Sigmoid colon (tissue), 7 donors: ENCODE results near the gene SLC16A8. TPM values are rescaled to one million over a fixed set of nuclear protein-coding genes. Genes with fewer than 3 reads are reported as not detected.
A peak's percentile ranks its signal among the peaks of the same experiment; 100 is the strongest.

Experiments used
- DNase-seq: peaks from one replicate; pipeline ENCODE4 v3.0.0-alpha.2; 2019
- H3K27ac ChIP-seq, 4 donors: fragments of 200-600 bp; sonication (generic); one replicate each; pipeline ENCODE4 v1.5.1; 2016 to 2019; ENCODE audit warnings: mild to moderate bottlenecking in 1 of 4
- H3K27me3 ChIP-seq, 3 donors: fragments of 200-600 bp; sonication (generic); one replicate each; pipeline ENCODE4 v1.5.1; 2019; ENCODE audit warnings: mild to moderate bottlenecking in 1 of 3
- H3K36me3 ChIP-seq, 4 donors: fragments of 200-600 bp; sonication (generic); one replicate each; pipeline ENCODE4 v1.5.1; 2016 to 2019
- H3K4me1 ChIP-seq, 4 donors: fragments of 200-600 bp; sonication (generic); one replicate each; pipeline ENCODE4 v1.5.1; 2017 to 2019
- H3K4me3 ChIP-seq, 4 donors: fragments of 200-600 bp; sonication (generic); one replicate each; pipeline ENCODE4 v1.5.1; 2017 to 2019; ENCODE audit warnings: mild to moderate bottlenecking in 2 of 4, moderate library complexity in 1 of 4
- H3K9me3 ChIP-seq, 4 donors: fragments of 200-600 bp in 3 of 4; sonication (generic) in 3 of 4; one replicate each; pipeline versions ENCODE4 v1.5.1 to v1.6.1; 2013 to 2019
- CTCF ChIP-seq, 4 experiments: fragments of 450-650 bp in 3 of 4; fragments of 200-600 bp in 1 of 4; IDR thresholded peaks; one replicate each; pipeline ENCODE4 v1.5.1; 2016 to 2019; ENCODE audit warnings: antibody characterized with exemption in 4 of 4, mild to moderate bottlenecking in 3 of 4, moderate library complexity in 2 of 4
- EP300 ChIP-seq, 4 donors: sonication (generic); formaldehyde crosslinking; IDR thresholded peaks; one replicate each; pipeline ENCODE4 v1.6.1; 2017; ENCODE audit warnings: antibody characterized with exemption in 4 of 4
- POLR2A ChIP-seq, 2 donors: fragments of 450-650 bp; IDR thresholded peaks; one replicate each; pipeline ENCODE4 v1.6.1; 2016; ENCODE audit warnings: antibody characterized with exemption in 2 of 2, mild to moderate bottlenecking in 2 of 2, moderate library complexity in 2 of 2
- POLR2AphosphoS5 ChIP-seq, 4 donors: sonication (generic); formaldehyde crosslinking; IDR thresholded peaks; one replicate each; pipeline ENCODE4 v1.6.1; 2017; ENCODE audit warnings: antibody characterized with exemption in 4 of 4
- WGBS, 2 donors: extraction: QIAGEN DNeasy Blood & Tissue Kit; methylation state at CpG; one replicate each; pipeline ENCODE4 v1.1.7; 2013; 5-methylcytosine and 5-hydroxymethylcytosine counted together
- intact Hi-C: fragments of 100-400 bp; cut with DNase I; formaldehyde crosslinking; loops from one replicate; pipeline ENCODE4 v1.15.1; 2023
- polyA plus RNA-seq, 3 donors: library from polyadenylated mRNA; stranded (reverse); fragments of 200-250 nt; gene quantifications; one replicate each; pipeline ENCODE4 v1.2.3, GENCODE V29; 2013
- total RNA-seq, 4 donors: library from RNA; depleted of rRNA; stranded (reverse); fragments of >200 nt; gene quantifications; one replicate each; pipeline ENCODE4 v1.1.0, GENCODE V29; 2016
- donor health status: healthy with polysubstance abuse.
- donor health status: Bipolar disorder and iron deficiency.
- donor health status: healthy.

SLC16A8 gene
- total and polyA plus RNA-seq, 7 donors = 0.20 to 0.71 (median 0.55) TPM; not detected in 4

DNA sequence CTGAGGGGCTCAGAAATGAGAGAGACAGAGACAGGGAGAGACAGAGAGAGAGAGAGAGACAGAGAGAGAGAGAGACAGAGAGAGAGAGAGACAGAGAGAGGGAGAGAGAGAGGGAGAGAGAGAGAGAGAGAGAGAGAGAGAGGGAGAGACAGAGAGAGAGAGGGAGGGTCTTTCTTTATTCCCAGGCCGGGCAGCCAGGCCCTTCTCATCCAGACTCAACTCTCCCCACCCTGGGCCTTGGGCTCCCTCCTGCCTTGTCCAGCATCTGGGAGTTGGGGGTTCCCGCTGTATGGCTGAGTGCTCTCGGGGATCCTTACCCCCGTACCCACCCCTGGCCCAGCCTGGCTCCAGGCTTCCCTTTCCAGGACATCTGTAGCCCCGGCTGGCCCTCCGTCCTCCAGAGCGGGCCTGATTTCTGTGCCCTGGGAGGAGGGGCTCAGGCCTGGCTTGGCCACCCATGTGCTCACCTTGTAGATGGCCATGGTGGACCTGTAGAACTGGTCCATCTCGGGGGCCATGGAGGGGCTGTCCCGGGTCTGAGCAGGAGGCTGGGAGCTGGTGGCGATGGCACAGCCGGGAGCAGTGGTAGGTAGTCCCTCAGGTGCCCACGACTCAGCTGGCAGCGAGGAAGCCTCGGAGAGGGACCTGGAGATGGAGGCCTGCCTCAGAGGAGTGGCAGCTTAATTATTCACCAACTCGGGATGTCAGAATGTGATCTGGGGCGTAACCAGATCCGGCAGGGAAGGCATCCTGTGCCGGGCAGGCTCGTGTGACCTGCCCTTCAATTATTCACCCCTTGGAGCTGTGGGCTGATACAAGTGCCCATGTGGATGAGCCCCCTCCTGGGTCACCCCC is 26.3 kb upstream of the SLC16A8 start, which contains the start of gene BAIAP2L2:
Gene BAIAP2L2 (minus strand): TSS at position 677 of the 855 bp plus-strand sequence. CDS start 159 bp downstream, at position 518.
- H3K27me3 ChIP-seq = no peaks in the 10 kb centered on the region
- no peaks in the 10 kb centered on the region for H3K9me3 ChIP-seq
- H3K27ac ChIP-seq = peak within 1 kb of the TSS in 1 of 4 donors; percentile 22
- peaks cover 0 to 2% (median 0%) of the 10 kb centered on the region in 4 donors for H3K36me3 ChIP-seq
- no peak within 1 kb of the TSS for H3K4me3 ChIP-seq
- DNase-seq = no peak
- 19 to 67% methylated on average over 19 of the region's 19 CpGs for WGBS, 2 donors
- H3K4me1 ChIP-seq = peaks cover 0 to 9% (median 4%) of the 10 kb centered on the region in 4 donors
- TF ChIP-seq CTCF (IDR thresholded peaks at IDR 0.05) (no peak), POLR2A (IDR thresholded peaks at IDR 0.05) (no peak), POLR2AphosphoS5 (IDR thresholded peaks at IDR 0.05) (no peak), EP300 (IDR thresholded peaks at IDR 0.05) (no peak)
- intact Hi-C loops = loop anchor here (10.0 kb wide), 1 partner anchor 105 kb away; no protein-coding TSS in a partner anchor

- intact Hi-C loops = loop anchor here (10.0 kb wide), 1 partner anchor 105 kb away; no protein-coding TSS in a partner anchor
- Histone ChIP-seq H3K27ac (no peak overlapping the region), H3K9me3 (no peaks in the 10 kb centered on the region), H3K36me3 (no peaks in the 10 kb centered on the region), H3K27me3 (no peaks in the 10 kb centered on the region), H3K4me1 (peaks cover 0 to 6% (median under 1%) of the 10 kb centered on the region in 4 donors), H3K4me3 (no peak overlapping the region)
- DNase-seq = no peak
- WGBS, 2 donors = 65 to 89% methylated on average over 22 of the region's 22 CpGs
- TF ChIP-seq CTCF (IDR thresholded peaks at IDR 0.05) = no peak
- no peak for TF ChIP-seq EP300 (IDR thresholded peaks at IDR 0.05)
- no peak for TF ChIP-seq POLR2A (IDR thresholded peaks at IDR 0.05)
- no peak for TF ChIP-seq POLR2AphosphoS5 (IDR thresholded peaks at IDR 0.05)
These were observed 25.5 kb upstream of the SLC16A8 start for GRCh38 chr22:38109371-38110001.

GRCh38 chr22:38108561-38109319 is 24.8 kb upstream of the SLC16A8 start:
- no peak overlapping the region for H3K4me3 ChIP-seq
- TF ChIP-seq POLR2A (IDR thresholded peaks at IDR 0.05) (no peak), EP300 (IDR thresholded peaks at IDR 0.05) (no peak), CTCF (IDR thresholded peaks at IDR 0.05) (no peak)
- H3K27ac ChIP-seq = no peak overlapping the region
- no peaks in the 10 kb centered on the region for H3K27me3 ChIP-seq
- no peaks in the 10 kb centered on the region for H3K9me3 ChIP-seq
- H3K36me3 ChIP-seq = no peaks in the 10 kb centered on the region
- no peak for DNase-seq
- no peaks in the 10 kb centered on the region for H3K4me1 ChIP-seq
- 41 to 81% methylated on average over 15 of the region's 15 CpGs for WGBS, 2 donors
- intact Hi-C loops = no loop called here

DNA sequence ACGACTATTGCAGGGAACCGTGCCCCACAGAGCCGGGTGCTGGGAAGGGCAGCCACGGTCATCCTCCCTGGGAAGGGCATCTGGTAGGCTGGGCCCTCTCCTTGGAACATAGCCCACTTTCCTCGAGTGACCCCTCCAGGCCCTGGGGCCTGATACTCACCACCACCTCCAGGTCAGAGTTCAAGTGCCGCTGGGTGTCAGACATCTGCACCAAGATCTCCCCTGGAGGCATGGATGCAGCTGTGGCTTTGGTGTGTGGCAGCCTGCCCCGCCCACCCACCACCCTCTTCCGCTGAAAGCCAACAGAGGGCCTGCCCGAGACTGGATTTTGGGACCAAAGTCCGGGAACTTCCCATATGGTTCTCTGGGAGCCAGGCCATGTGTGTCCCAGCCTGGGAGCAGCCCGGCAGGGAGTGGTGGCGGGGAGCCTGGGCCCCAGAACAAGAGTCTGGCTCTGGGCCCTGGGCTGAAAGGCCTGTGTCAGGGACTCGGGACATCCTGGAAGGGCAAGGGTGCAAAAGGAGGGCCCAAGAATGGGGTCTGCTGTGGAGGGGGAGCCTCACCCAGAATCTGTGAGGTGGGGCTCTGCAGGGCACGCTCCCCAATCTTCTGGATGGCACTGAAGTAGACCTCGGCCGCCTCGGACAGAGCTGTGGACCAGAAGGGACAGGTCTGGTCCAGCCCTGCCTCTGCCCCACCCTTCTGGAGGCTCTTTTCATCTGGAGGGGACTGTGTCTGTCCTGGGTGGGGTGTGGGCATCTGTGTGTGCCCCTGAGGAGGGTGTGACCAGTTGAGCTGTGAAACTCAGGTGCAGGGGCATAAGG is 23.9 kb upstream of the SLC16A8 start:
- DNase-seq = no peak
- H3K36me3 ChIP-seq = no peaks in the 10 kb centered on the region
- WGBS, 2 donors = 12 to 67% methylated on average over 17 of the region's 17 CpGs
- H3K4me1 ChIP-seq = no peaks in the 10 kb centered on the region
- no peak overlapping the region for H3K27ac ChIP-seq
- H3K9me3 ChIP-seq = no peaks in the 10 kb centered on the region
- intact Hi-C loops = no loop called here
- TF ChIP-seq POLR2A (IDR thresholded peaks at IDR 0.05) (no peak), EP300 (IDR thresholded peaks at IDR 0.05) (no peak), POLR2AphosphoS5 (IDR thresholded peaks at IDR 0.05) (no peak), CTCF (IDR thresholded peaks at IDR 0.05) (no peak)
- H3K4me3 ChIP-seq = no peak overlapping the region
- H3K27me3 ChIP-seq = no peaks in the 10 kb centered on the region
